ENCODE measurements around the gene CREB3L1.

GRCh38 chr11:46331282-46331984 lies 54.0 kb downstream of the CREB3L1 start:
- TF ChIP-seq CTCF (IDR thresholded peaks at IDR 0.05; ENCODE audit: low read depth, low read length, poor library complexity, severe bottlenecking) (no peak), EZH2phosphoT487 (IDR thresholded peaks at IDR 0.05; ENCODE audit: borderline replicate concordance, low read length) (no peak)

Measured in DOHH2 (cell line).